SKM-1 treated with dmso at 0.1 percent for 144 hours (cell line): ENCODE data around the gene BAIAP2.
A peak's percentile ranks its signal among the peaks of the same experiment; 100 is the strongest.
"Not testable (repeated sequence)": the region's sequence is repeated elsewhere in the genome, so short reads cannot be mapped to it uniquely, and the experiment has no call there.

ENCODE experiments used
- DNase-seq: peaks from one replicate; lab custom pipeline; 2025; ENCODE audit not compliant: unreplicated experiment; lab: John Stamatoyannopoulos, UW

BAIAP2 gene

DNA sequence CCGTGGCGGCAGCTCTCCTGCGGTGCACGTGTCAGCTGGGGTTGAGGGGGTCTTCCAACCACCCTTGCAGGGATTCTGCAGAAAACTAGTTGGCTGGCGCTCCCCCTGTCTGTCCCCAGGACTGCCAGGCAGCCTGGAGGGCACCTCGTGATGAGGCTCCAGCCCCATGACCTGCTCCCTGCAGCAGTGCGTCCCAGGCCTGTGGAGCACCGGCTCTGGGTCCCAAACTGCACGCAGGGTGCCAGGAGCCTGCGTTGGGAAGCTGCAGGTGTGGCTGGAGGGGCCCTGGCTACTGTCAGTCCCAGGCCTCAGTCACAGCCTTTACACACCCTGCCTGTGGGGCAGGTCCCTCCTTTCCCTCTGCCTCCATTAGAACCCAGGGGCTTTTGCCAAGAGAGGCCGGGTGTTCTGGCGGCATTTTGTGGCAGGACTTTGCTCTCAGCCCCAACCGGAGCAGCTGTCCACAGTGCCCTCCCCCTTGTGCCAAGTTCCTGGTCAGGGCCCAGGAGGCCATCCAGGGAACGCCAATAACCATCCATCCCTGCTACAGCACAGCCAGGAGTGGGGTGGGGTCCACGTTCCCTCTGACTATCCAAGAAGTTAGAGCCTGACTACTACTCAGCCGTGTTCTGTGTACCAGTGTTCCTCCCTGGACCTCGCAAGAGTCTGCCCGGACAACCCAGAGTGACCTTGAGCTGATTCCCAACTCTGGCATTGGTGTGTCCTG, 34.2 kb upstream of the BAIAP2 start:
- no peak for DNase-seq

DNA sequence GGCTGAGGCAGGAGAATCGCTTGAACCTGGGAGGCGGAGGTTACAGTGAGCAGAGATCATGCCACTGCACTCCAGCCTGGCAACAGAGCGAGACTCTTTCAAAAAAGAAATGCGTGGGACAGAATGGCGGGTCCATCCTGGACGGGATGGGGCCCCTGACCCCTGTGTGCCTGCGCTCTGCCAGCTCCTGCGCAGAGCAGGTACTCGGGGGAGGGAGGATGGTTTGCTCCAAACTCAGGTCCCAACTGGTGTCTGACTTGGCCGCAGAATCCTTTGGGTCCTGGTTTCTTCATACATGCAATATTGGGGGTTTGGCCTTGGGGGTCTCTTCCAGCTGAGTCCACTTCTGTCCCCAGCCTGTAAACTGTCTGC, 33.0 kb upstream of the BAIAP2 start:
- DNase-seq, result no peak

DNA sequence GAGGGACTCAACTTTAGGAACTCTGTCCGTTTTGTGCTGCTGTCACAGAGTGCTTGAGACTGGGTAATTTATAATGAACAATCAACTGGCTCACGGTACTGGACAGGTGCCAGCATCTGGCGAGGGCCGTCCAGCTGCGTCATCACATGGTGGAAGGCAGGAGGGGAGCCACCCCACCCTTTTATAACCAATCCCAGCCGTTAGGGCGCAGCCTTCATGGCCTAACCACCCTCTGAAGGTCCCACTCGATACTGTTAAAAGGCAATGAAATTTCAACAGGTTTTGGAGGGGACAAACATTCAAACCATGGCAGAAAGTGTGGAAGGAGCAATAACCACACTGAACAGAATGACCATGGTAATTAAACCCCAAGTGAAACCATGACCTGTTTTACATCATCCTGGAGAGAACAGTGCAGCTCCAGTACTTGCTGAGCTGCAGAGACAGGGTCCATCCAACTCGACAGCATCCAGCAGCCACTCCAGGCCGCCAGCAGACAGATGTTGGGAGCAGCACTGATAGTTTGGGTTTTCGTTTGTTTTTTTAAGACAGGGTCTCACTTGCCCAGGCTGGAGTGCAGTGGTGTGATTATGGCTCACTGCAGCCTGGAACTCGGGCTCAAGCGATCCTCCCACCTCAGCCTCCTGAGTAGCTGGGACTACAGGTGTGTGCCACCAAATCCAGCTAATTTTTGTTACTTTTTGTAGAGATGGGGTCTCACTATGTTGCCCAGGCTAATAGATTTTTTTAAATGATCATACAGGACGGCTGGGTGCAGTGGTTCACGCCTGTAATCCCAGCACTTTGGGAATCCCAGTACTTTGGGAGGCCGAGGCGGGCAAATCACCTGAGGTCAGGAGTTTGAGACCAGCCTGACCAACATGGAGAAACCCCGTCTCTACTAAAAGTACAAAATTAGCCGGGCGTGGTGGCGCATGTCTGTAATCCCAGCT, 32.3 kb upstream of the BAIAP2 start:
- DNase-seq, result no peak

- no peak for DNase-seq
These were observed 31.1 kb upstream of the BAIAP2 start for GRCh38 chr17:81003711-81004475.

DNA sequence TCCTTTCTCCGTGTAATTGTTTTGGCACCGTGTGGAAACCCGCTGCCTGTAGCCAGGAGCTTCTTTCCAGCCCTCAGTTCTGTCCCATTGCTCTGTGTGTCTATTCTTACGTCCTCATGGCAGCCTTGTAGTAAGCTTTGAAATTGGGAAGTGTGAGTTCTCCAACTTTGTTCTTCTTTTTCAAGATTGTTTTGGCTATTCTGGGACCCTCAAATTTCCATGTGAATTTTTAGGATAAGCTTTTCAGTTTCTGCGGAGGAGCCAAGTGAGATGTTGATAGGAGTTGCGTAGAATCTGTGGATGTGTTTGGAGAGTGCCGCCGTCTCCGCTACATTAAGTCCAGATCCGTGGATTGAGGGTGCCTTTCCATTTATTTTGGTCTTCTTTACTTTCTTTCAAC, 28.1 kb upstream of the BAIAP2 start:
- no peak for DNase-seq

GRCh38 chr17:81008140-81008539, 26.8 kb upstream of the BAIAP2 start:
- no peak for DNase-seq

DNA sequence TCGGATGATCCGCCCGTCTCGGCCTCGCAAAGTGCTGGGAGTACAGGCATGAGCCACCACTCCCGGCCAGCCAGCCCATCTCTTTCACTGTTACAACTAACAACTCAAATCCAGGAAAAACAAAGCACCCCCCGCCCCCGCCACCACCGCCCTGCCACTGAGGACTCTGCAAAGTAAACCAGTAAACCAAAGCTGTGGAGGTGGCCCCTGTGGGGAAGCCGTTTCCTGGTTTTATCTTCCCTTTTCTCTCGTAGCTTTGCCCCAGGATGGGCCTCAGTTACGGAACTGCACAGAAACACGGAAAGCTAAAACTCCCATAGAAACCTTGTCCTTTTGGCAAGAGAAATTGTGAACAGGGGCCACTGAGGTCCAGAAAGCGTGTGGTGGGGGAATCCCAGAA, 25.8 kb upstream of the BAIAP2 start:
- DNase-seq, result peak; percentile 89

- no peak for DNase-seq
These were observed 24.0 kb upstream of the BAIAP2 start for GRCh38 chr17:81010935-81011334.

- DNase-seq, result no peak
These were observed 23.0 kb upstream of the BAIAP2 start for GRCh38 chr17:81011951-81012350.

DNA sequence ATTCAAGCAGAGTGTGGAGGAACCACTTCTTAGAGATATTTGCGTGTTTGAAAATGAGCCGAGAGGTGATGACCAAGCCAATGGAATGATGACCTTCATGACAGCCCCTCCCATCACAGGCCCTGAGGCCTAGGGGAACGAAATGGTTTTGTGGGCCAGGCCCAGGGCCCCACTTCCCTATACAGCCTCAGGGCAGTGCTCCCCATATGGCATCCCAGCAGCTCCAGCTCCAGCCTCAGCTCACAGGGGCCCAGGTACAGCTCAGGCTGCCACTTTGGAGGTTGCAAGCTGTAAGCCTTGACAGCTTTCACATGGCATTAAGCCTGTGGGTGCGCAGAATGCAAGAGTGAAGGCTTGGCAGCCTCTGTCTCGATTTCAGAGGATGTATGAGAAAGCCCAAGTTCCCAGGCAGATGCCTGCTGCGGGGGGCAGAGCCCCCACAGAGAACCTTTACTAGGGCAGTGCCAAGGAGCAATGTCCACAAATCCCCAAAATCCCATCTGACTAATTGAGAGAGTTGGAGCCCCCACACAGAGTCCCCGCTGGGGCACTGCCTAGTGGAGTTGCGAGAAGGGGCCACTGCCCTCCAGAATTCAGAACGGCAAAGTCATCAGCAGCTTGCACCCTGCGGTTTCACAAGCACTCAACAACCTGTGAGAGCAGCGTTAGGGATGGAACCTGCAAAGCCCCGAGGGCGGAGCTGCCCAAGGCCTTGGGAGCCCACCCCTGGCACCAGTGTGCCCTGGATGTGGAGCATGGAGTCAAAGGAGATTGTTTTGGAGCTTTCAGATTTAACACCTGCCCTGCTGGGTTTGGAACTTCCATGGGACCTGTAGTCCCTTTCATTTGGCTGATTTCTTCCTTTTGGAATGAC, 22.1 kb upstream of the BAIAP2 start:
- DNase-seq, result no peak

DNA sequence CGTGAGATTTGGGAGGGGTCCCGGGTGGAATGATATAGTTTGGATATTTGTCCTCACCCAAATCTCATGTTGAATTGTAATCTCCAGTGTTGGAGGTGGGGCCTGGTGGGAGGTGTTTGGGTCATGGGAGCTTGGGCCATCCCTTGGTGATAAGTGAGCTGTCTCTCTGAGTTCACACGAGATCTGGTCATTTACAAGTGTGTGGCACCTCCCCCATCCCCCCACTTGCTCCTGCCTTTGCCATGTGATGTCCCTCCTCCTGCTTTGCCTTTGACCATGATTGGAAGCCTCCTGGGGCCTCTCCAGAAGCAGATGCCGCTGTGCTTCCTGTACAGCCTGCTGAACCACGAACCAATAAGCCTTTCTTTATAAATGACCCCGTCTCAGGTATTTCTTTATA, 21.3 kb upstream of the BAIAP2 start:
- no peak for DNase-seq

- DNase-seq, result no peak
These were observed 19.8 kb upstream of the BAIAP2 start for GRCh38 chr17:81015136-81015535.

DNA sequence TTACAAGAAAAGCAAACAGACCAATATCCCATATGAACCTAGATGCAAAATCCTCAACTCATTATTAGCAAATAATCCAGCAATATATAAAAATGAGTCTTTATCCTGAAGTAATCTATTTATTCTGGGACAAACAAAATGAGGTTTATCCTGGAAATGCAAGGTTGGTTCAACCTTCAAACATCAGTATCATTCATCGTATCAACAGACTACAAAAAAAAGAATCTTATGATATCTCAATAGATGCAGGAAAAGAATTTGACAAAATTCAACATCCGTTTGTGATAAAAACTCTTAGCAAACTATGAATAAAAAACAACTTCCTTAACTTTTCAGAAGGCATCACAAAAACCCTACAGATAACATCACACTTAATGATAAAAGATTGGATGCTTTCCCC, 18.4 kb upstream of the BAIAP2 start:
- DNase-seq, result no peak

- DNase-seq, result not testable (repeated sequence)
These were observed 17.6 kb upstream of the BAIAP2 start for GRCh38 chr17:81017330-81017729.

DNA sequence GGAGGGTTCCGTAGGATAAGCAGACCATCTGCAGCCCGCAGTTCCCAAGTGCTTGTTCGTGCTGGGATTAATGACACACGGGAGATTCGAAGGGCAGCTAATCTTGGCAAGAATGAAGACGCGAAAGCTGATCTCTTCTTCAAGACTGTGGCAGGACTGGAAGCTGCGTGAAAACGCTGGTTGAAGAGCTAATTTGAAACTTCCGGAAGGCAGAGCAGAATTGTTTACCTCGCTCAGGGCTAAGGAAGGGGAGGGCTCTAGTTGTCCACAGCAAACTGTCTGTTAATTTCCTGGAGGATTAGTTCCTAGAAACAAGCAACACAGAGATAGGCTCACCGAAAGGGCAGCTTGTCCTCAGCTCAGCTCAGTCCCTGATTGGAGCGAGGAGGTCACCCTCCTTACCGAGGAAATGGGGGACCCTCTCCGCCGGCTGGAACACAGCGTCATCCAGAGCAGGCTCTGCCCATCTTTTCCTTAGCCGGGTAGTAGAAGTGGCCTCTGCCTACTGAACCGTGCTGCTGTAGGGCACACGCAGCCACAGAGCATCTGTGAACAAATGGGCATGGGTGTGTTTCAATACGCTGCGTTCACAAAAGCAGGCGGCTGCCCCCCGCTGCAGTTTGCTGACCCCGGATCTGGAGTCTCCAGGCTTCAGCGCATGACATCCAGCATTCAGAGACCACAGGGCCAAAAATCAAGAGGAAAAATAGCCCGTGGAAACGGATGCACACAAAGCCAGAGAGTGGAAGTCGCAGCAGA, 16.7 kb upstream of the BAIAP2 start:
- DNase-seq, result no peak

- DNase-seq, result no peak
These were observed 15.1 kb upstream of the BAIAP2 start for GRCh38 chr17:81019563-81020442.

- DNase-seq, result no peak
These were observed 14.5 kb upstream of the BAIAP2 start for GRCh38 chr17:81020443-81020766.

DNA sequence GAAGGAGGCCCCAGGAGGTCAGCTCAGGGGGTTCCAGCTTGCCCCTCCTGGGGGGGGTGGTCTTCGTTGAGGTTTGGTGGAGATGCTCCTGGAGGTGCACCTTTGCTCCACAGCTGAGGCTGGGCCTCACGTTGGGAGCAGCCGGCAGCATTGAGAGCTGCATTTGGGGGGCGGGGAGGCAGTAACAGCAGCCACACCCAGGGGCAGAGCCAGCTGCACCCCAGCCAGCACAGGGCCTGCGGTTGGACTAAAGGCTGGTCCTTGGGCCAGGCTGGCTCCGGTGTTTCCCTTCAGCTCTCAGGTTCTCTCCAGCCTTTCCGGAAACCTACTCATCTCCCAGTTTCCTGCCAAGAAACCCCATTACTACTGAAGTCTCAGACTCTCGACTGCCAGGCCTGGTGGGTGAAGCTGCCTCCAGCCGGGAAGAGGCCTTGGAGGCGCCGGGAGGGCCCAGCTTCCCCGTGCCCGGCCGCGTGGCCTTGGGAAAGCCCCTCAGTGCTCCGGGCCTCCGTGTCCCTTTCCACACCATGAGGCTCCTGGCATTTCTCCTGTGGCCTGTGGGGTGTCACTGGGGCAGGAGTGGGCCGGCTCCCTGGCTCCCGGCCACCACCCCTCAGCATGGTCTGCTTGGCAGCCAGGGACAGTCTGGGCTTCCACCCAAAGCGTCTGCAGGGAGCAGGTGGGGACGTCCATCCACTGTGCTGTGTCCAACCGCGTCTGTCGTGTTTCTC, 14.0 kb upstream of the BAIAP2 start:
- no peak for DNase-seq
